Liver (tissue), 9 donors: ENCODE results near the gene SNRPA. TPM values are rescaled to one million over a fixed set of nuclear protein-coding genes. Genes with fewer than 3 reads are reported as not detected.
"Not testable (repeated sequence)": the region's sequence is repeated elsewhere in the genome, so short reads cannot be mapped to it uniquely, and the experiment has no call there.

Experiments used
- DNase-seq: peaks from one replicate; pipeline ENCODE4 v3.0.0-alpha.2; 2017; ENCODE audit warnings: low spot score
- H3K27ac ChIP-seq, 2 donors: one replicate each; pipeline ENCODE4 v1.7.0; 2013; ENCODE audit warnings: inconsistent platforms in 2 of 2, low read length in 2 of 2, control low read depth in 1 of 2, low read depth in 1 of 2, mild to moderate bottlenecking in 1 of 2
- H3K27me3 ChIP-seq, 4 donors: one replicate each; pipeline versions ENCODE4 v1.6.1 to v1.7.0; 2013; ENCODE audit warnings: low read length in 3 of 4, inconsistent platforms in 1 of 4, mild to moderate bottlenecking in 1 of 4, moderate library complexity in 1 of 4; ENCODE audit not compliant: control insufficient read depth in 4 of 4, insufficient read depth in 4 of 4
- H3K36me3 ChIP-seq, 4 donors: one replicate each; pipeline versions ENCODE4 v1.6.1 to v1.7.0; 2013; ENCODE audit warnings: low read length in 3 of 4, mild to moderate bottlenecking in 3 of 4, low read depth in 1 of 4, moderate library complexity in 1 of 4; ENCODE audit not compliant: control insufficient read depth in 4 of 4, insufficient read depth in 3 of 4
- H3K4me1 ChIP-seq, 4 donors: one replicate each; pipeline versions ENCODE4 v1.6.1 to v1.7.0; 2013; ENCODE audit warnings: low read length in 3 of 4, mild to moderate bottlenecking in 3 of 4, moderate library complexity in 1 of 4; ENCODE audit not compliant: control insufficient read depth in 4 of 4, insufficient read depth in 4 of 4
- H3K4me3 ChIP-seq, 3 donors: one replicate each; pipeline versions ENCODE4 v1.6.1 to v1.7.0; 2013; ENCODE audit warnings: low read length in 3 of 3, control low read depth in 1 of 3, low read depth in 1 of 3, mild to moderate bottlenecking in 1 of 3
- H3K9ac ChIP-seq, 2 donors: one replicate each; pipeline ENCODE4 v1.7.0; 2013; ENCODE audit warnings: low read length in 2 of 2, mild to moderate bottlenecking in 2 of 2, moderate library complexity in 2 of 2, control low read depth in 1 of 2, low read depth in 1 of 2
- H3K9me3 ChIP-seq, 4 donors: one replicate each; pipeline versions ENCODE4 v1.6.1 to v1.7.0; 2013; ENCODE audit warnings: low read length in 3 of 4; ENCODE audit not compliant: control insufficient read depth in 4 of 4
- EGR1 ChIP-seq, 2 donors: IDR thresholded peaks; 2 replicates each; pipeline ENCODE4 v1.6.1; 2016 to 2018; ENCODE audit warnings: antibody characterized with exemption in 2 of 2, low read depth in 2 of 2
- FOXA1 ChIP-seq: IDR thresholded peaks from 2 replicates; pipeline ENCODE4 v1.6.1; 2016; ENCODE audit warnings: antibody characterized with exemption
- FOXA2 ChIP-seq: IDR thresholded peaks from 2 replicates; pipeline ENCODE4 v1.6.1; 2016; ENCODE audit warnings: antibody characterized with exemption
- GABPA ChIP-seq, 2 donors: IDR thresholded peaks in 1 of 2; conservative IDR thresholded peaks in 1 of 2; 2 replicates each; pipeline ENCODE4 v1.6.1; 2016; ENCODE audit warnings: antibody characterized with exemption in 2 of 2, mild to moderate bottlenecking in 1 of 2, moderate library complexity in 1 of 2
- HNF4A ChIP-seq, 2 donors: conservative IDR thresholded peaks; 2 replicates each; pipeline ENCODE4 v1.6.1; 2016; ENCODE audit warnings: antibody characterized with exemption in 2 of 2, mild to moderate bottlenecking in 2 of 2
- HNF4G ChIP-seq: IDR thresholded peaks from 2 replicates; pipeline ENCODE4 v1.6.1; 2016; ENCODE audit warnings: antibody characterized with exemption
- JUND ChIP-seq, 2 donors: IDR thresholded peaks; 2 replicates each; pipeline ENCODE4 v1.6.1; 2016; ENCODE audit warnings: antibody characterized with exemption in 2 of 2
- NR2F2 ChIP-seq: IDR thresholded peaks from 2 replicates; pipeline ENCODE4 v1.6.1; 2016; ENCODE audit warnings: antibody characterized with exemption
- RAD21 ChIP-seq, 2 donors: IDR thresholded peaks; 2 replicates each; pipeline ENCODE4 v1.6.1; 2016; ENCODE audit warnings: antibody characterized with exemption in 2 of 2, mild to moderate bottlenecking in 2 of 2
- RXRA ChIP-seq, 2 donors: IDR thresholded peaks; 2 replicates each; pipeline ENCODE4 v1.6.1; 2017 to 2018; ENCODE audit warnings: antibody characterized with exemption in 2 of 2, mild to moderate bottlenecking in 1 of 2
- SP1 ChIP-seq: IDR thresholded peaks from 2 replicates; pipeline ENCODE4 v1.6.1; 2018; ENCODE audit warnings: antibody characterized with exemption, mild to moderate bottlenecking
- TAF1 ChIP-seq: conservative IDR thresholded peaks from 2 replicates; pipeline ENCODE4 v1.6.1; 2016; ENCODE audit warnings: antibody characterized with exemption, mild to moderate bottlenecking
- YY1 ChIP-seq: IDR thresholded peaks from 2 replicates; pipeline ENCODE4 v1.6.1; 2016; ENCODE audit warnings: antibody characterized with exemption, mild to moderate bottlenecking
- WGBS: extraction: QIAGEN DNeasy Blood & Tissue Kit; methylation state at CpG from one replicate; pipeline ENCODE4 v1.1.7; 2013; 5-methylcytosine and 5-hydroxymethylcytosine counted together
- polyA plus RNA-seq, 2 donors: library from polyadenylated mRNA; stranded (reverse) in 1 of 2; unstranded in 1 of 2; fragments of 200-250 nt in 1 of 2; fragments of >200 nt in 1 of 2; fragmentation: Nextera tagmentation in 1 of 2; extraction: Ambion mirVana in 1 of 2; gene quantifications; one replicate each; pipeline versions ENCODE4 v1.2.1 to v1.2.3, GENCODE V29; 2013 to 2015
- total RNA-seq, 2 donors: library from RNA; depleted of rRNA; stranded (reverse); fragments of >200 nt; gene quantifications; one replicate each; pipeline ENCODE4 v1.2.3, GENCODE V29; 2014
- TF ChIP-seq, protein P1 (sequence below): IDR thresholded peaks from 2 replicates; pipeline ENCODE4 v1.6.1; 2016; ENCODE audit warnings: antibody characterized with exemption
- TF ChIP-seq, protein P2 (sequence below): IDR thresholded peaks from 2 replicates; pipeline ENCODE4 v1.6.1; 2016; ENCODE audit warnings: antibody characterized with exemption
- TF ChIP-seq, protein P3 (sequence below): IDR thresholded peaks from 2 replicates; pipeline ENCODE4 v1.6.1; 2016; ENCODE audit warnings: antibody characterized with exemption
- TF ChIP-seq, protein P4 (sequence below): IDR thresholded peaks from 2 replicates; pipeline ENCODE4 v1.6.1; 2016; ENCODE audit warnings: antibody characterized with exemption, mild to moderate bottlenecking
- TF ChIP-seq, protein P5 (sequence below): fragments of 150-350 bp; IDR thresholded peaks from 2 replicates; pipeline ENCODE4 v1.5.1; 2017; ENCODE audit warnings: improper control_type of control experiment, low read depth, low read length; ENCODE audit not compliant: missing input control
- donor health status: healthy.
- donor health status: healthy.
- donor health status: healthy.
- donor health status: healthy.
- donor health status: healthy.

SNRPA gene
- total and polyA plus RNA-seq, 4 donors, result 11.8 to 27.1 (median 17.0) TPM

DNA sequence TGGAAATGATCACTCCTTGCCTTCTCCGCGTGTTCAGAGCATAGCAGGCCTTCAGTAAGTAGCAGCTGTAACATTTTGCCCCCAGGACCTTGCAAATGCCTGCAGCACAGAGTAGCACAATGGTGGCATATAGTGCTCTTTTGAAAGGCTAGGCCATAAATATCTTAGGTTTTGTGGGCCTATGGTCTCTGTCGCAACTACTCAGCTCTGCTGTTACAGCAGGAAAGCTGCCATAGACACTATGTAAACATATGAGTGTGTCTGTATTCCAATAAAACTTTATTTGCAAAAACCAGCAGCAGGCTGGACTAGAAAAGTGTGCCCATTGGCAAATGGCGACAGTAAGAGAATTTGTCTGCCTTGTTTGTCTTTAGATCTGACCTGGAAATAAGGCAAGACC lies 24.7 kb upstream of the SNRPA start:
- Histone ChIP-seq H3K27ac (no peak overlapping the region), H3K9ac (no peak overlapping the region), H3K4me1 (no peaks in the 10 kb centered on the region), H3K4me3 (no peak overlapping the region), H3K9me3 (no peaks in the 10 kb centered on the region), H3K36me3 (peaks cover 15 to 53% (median 41%) of the 10 kb centered on the region in 4 donors), H3K27me3 (no peaks in the 10 kb centered on the region)
- 97% methylated on average over 4 of the region's 4 CpGs for WGBS
- TF ChIP-seq FOXA2 (no peak), JUND (IDR thresholded peaks at IDR 0.05) (no peak), FOXA1 (no peak), HNF4G (no peak), YY1 (no peak), RXRA (IDR thresholded peaks at IDR 0.05) (no peak), EGR1 (IDR thresholded peaks at IDR 0.05; ENCODE audit: low read depth in 2 of 2) (no peak), SP1 (no peak), GABPA (IDR thresholded peaks at IDR 0.05 in 1 of 2, conservative IDR thresholded peaks at IDR 0.05 in 1 of 2) (no peak), RAD21 (IDR thresholded peaks at IDR 0.05) (no peak), TAF1 (no peak), NR2F2 (no peak), HNF4A (conservative IDR thresholded peaks at IDR 0.05) (no peak)
- TF ChIP-seq, protein P1, sequence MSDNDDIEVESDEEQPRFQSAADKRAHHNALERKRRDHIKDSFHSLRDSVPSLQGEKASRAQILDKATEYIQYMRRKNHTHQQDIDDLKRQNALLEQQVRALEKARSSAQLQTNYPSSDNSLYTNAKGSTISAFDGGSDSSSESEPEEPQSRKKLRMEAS, result no peak
- TF ChIP-seq, protein P2, sequence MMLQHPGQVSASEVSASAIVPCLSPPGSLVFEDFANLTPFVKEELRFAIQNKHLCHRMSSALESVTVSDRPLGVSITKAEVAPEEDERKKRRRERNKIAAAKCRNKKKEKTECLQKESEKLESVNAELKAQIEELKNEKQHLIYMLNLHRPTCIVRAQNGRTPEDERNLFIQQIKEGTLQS, result no peak
- TF ChIP-seq, protein P3, sequence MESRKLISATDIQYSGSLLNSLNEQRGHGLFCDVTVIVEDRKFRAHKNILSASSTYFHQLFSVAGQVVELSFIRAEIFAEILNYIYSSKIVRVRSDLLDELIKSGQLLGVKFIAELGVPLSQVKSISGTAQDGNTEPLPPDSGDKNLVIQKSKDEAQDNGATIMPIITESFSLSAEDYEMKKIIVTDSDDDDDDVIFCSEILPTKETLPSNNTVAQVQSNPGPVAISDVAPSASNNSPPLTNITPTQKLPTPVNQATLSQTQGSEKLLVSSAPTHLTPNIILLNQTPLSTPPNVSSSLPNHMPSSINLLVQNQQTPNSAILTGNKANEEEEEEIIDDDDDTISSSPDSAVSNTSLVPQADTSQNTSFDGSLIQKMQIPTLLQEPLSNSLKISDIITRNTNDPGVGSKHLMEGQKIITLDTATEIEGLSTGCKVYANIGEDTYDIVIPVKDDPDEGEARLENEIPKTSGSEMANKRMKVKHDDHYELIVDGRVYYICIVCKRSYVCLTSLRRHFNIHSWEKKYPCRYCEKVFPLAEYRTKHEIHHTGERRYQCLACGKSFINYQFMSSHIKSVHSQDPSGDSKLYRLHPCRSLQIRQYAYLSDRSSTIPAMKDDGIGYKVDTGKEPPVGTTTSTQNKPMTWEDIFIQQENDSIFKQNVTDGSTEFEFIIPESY, result no peak
- TF ChIP-seq, protein P4, sequence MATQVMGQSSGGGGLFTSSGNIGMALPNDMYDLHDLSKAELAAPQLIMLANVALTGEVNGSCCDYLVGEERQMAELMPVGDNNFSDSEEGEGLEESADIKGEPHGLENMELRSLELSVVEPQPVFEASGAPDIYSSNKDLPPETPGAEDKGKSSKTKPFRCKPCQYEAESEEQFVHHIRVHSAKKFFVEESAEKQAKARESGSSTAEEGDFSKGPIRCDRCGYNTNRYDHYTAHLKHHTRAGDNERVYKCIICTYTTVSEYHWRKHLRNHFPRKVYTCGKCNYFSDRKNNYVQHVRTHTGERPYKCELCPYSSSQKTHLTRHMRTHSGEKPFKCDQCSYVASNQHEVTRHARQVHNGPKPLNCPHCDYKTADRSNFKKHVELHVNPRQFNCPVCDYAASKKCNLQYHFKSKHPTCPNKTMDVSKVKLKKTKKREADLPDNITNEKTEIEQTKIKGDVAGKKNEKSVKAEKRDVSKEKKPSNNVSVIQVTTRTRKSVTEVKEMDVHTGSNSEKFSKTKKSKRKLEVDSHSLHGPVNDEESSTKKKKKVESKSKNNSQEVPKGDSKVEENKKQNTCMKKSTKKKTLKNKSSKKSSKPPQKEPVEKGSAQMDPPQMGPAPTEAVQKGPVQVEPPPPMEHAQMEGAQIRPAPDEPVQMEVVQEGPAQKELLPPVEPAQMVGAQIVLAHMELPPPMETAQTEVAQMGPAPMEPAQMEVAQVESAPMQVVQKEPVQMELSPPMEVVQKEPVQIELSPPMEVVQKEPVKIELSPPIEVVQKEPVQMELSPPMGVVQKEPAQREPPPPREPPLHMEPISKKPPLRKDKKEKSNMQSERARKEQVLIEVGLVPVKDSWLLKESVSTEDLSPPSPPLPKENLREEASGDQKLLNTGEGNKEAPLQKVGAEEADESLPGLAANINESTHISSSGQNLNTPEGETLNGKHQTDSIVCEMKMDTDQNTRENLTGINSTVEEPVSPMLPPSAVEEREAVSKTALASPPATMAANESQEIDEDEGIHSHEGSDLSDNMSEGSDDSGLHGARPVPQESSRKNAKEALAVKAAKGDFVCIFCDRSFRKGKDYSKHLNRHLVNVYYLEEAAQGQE, result no peak
- TF ChIP-seq, protein P5, sequence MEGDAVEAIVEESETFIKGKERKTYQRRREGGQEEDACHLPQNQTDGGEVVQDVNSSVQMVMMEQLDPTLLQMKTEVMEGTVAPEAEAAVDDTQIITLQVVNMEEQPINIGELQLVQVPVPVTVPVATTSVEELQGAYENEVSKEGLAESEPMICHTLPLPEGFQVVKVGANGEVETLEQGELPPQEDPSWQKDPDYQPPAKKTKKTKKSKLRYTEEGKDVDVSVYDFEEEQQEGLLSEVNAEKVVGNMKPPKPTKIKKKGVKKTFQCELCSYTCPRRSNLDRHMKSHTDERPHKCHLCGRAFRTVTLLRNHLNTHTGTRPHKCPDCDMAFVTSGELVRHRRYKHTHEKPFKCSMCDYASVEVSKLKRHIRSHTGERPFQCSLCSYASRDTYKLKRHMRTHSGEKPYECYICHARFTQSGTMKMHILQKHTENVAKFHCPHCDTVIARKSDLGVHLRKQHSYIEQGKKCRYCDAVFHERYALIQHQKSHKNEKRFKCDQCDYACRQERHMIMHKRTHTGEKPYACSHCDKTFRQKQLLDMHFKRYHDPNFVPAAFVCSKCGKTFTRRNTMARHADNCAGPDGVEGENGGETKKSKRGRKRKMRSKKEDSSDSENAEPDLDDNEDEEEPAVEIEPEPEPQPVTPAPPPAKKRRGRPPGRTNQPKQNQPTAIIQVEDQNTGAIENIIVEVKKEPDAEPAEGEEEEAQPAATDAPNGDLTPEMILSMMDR, result no peak
- DNase-seq, result no peak

DNA sequence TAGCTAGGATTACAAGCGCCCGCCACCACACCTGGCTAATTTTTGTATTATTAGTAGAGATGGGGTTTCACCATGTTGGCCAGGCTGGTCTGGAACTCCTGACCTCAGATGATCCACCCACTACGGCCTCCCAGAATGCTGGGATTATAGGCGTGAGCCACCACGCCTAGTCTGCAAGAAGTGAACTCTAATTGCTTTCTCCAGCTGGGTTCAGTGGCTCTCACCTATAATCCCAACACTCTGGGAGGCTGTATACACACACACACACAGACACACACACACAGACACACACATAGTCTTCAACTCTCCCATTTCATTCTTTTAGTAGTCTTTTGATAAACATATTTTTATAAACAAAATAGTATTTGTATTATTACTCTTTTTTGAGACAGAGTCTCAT lies 20.9 kb upstream of the SNRPA start:
- not testable (repeated sequence) for H3K9me3 ChIP-seq, DNase-seq, H3K27me3 ChIP-seq, H3K9ac ChIP-seq, H3K4me3 ChIP-seq, H3K27ac ChIP-seq, H3K4me1 ChIP-seq
- 92% methylated on average over 5 of the region's 5 CpGs for WGBS
- H3K36me3 ChIP-seq, result peaks cover 24 to 79% (median 52%) of the 10 kb centered on the region in 4 donors

DNA sequence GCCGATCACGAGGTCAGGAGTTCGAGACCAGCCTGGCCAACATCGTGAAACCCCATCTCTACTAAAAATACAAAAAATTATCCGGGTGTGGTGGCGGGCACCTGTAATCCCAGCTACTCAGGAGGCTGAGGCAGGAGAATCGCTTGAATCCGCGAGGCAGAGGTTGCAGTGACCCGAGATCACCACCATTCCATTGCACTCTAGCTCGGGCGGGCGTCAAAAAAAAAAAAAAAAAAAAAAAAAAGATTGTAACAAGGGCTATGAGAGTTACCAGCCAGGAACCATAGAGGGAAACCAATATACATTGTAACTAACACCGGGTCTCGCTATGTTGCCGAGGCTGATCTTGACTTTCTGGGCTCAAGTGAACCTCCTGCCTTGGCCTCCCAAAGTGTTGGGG lies 18.7 kb upstream of the SNRPA start:
- H3K9me3 ChIP-seq, DNase-seq, H3K9ac ChIP-seq, H3K27ac ChIP-seq, H3K27me3 ChIP-seq, H3K4me1 ChIP-seq, H3K4me3 ChIP-seq: not testable (repeated sequence)
- H3K36me3 ChIP-seq, result peaks cover 14 to 84% (median 53%) of the 10 kb centered on the region in 4 donors
- 98% methylated on average over 16 of the region's 16 CpGs for WGBS
